Embryonic facial prominence (tissue), 1 donor: ENCODE results near the gene NRG4.
"Not testable (repeated sequence)": the region's sequence is repeated elsewhere in the genome, so short reads cannot be mapped to it uniquely, and the experiment has no call there.

Experiments used
- DNase-seq: peaks from one replicate; pipeline ENCODE4 v3.0.0-alpha.2; 2016; ENCODE audit errors: extremely low spot score

NRG4 gene, protein sequence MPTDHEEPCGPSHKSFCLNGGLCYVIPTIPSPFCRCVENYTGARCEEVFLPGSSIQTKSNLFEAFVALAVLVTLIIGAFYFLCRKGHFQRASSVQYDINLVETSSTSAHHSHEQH

DNA sequence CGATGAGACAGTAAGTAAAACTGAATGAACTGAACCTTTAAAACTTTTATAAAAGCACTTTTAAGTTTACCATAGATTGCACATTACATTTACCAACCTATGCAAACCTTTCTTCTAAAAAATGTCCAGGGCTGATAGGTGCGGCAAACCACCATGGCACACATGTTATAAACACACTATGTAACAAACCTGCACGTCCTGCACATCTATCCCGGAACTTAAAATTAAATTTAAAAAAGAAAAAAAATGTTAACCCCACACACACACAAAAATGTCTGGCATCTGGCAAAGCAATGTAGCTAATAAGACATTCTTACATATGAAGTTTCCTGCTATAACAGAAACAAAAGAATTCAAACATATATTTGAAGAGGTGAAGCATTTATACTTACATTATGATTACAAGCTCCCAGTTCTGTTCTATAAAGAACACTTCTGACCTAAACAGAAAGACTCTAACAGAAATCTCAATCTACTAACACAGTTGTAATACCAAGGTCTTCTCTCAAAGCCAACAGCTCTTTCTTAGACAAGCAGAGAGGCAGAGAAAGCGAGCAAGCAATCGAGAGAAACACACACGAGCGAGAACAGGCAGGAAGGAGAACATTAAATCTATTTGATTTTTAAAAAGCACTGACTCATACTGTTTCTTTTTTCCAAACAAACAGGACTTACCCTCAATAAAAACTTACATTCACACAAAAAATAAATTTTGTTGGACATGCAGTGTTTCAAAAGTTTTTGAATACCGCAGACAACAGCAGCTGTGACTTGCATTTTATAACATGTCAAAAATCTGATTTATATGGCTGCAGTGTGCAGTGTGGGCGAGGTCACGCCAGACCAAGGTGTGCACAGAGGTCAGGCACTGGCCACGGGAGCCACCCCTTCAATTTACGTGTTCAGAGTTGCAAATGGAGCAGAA is at the start of gene NRG4:
NRG4 (minus strand) TSS at position 798 of the 925 bp plus-strand sequence. CDS start 1,194 bp downstream, outside the sequence.
- no peak for DNase-seq

DNA sequence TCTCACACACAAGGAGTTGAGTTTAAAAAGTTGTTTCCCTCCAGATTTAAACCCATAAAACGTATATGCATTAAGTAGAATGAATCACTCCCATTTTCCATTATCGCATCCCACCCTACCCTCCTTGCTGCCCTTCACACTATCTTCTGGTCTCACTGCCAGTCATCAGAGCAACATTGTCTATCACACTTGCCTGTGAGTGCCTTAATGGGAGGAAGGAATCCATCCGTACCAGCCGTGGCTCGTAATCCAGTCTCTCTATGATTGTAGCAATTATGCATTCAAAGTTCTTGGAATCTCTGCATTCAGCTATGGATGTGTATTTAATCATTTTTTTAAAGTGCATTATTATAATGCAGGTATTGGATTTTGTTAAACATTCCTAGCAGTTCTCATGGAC is 49.5 kb upstream of the NRG4 start:
- no peak for DNase-seq

DNA sequence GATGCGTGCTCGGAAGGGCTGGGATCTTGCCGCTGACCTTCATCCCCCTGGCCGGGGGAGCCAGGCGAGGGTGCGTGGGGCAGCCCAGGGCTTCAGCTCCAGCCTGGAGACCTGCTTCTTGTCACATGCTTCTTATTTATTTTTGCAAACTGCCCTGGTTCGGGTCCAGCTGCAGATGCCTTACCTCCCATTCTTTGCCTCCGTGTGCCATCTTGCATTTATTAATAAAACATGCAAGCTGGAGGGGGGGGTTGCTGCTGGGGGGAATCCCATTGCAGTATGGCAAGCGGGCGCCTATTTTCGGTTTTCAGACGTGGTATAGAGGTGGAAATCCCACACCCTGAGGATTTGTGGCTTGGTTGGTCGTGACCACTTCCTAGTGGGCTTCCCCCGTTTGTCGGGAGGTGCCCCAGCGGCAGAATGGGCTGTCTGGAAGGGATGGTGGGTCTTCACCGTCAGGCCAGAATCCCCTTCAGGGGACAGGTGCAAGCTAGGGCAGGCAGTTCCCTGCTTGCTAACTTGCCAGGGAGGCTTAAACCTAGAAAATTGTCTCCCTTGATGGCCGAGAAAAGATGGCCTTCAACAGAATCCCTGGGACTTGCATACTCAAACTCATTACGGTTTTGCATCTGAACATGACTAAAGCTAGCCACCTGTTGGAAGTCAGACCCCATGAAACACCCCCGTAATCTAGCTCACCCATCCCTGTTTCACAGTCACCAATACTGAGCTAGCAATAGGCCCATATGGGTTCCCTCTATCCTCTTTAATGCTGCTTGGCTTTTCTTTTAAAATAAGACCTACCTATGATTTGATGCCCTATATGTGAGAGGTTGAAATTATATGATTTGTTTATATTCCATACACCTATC is 48.1 kb upstream of the NRG4 start:
- DNase-seq, result no peak

DNA sequence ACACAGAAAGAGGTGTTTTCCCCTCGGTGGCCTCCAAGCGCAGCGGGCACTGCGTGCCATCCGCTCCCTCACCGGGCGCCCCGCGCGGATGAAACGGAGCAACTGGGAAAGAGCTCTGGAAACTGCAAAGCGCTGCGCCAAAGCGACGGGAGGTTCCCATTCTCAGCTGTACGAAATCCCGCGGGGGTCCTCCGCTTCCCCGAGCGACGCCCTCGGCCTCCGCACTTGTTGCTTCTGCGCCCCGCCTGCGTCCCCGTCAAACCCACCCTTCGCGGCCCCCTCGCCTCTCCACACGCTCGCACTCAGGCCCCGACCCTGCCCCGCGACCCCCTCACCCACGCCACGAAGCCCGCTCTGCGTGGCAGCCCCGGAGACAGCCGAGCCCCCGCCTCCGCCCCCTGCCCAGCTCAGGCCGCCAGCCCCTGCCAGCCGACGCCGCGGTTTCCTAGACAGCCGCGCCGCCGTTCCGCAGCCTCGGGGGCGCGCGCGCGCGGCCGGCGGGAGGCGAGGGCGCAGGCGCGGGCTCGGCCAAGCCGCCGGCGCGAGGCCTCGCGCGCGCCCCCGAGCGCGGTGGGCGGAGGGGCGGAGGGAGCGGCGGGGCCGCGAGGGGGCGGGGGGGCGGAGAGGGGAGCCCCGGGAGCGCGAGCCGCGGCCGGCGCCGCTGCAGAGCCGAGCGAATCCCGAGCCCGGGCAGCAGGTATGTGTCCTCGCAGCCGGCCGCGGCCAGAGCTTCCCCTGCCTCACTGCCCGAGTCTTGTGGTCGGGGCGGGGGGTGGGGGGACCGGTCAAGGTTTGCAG is 47.3 kb upstream of the NRG4 start, which contains the start of gene TMEM266:
TMEM266 (plus strand) TSS at position 666 of the 798 bp plus-strand sequence. CDS start 74,279 bp downstream, outside the sequence.
- DNase-seq, result no peak

DNA sequence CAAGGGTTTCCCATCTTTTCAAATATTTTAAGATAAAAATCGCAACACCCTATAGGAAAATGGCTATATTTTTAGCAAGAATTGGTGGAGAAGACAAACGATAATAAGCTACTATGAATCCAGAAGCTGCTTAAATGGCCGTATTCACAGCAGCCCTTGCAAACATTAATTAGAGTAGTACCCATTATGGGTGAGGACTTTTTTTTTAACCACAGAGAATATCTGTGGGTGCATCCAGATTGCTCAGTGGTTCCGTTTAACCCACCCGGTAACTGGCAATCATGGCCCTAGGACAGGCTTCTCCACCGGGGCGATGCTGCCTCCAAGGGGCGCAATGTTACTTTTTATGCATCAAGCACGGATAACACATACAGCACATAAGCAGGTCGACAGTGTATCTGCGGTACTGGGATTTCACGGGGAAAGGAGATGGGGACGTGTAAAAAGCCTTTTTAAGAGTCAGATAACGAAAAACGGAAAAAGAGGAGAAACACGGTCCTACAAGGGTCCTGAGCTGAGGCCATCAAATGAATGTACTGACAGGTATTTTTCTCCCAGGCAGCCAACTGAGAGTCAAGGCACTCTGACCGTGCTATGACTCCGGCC is 46.6 kb upstream of the NRG4 start:
- no peak for DNase-seq

DNA sequence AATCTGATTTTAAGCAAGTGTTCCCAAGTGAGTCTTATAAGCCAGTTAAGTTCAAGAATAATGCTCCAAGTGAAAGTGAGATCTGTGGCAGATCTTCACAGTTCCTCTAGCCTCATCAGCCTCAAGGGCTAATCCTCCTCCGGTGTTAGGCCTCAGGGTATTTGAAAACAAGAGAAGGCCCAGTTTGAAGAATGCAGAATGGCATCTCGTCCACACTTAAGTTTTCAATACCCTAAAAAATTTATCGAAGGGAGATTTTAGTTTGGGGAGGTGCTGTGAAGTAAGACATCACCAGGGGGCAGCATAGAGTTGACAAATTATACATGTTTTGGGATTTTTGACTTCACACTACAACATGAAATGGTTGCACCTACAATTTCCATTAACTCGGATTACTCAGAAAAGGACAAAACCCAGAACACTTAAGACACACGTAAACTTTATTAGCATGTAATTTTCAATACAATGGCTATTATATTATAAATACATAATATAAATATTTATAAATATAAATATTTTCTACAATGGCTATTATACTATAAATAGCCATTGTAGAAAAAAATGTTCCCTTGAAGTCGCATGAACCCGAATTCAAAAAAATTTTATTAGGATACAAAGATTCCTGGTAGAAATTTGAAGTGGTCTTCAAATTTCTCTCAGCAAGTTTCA is 45.2 kb upstream of the NRG4 start:
- DNase-seq, result peak; percentile 38

DNA sequence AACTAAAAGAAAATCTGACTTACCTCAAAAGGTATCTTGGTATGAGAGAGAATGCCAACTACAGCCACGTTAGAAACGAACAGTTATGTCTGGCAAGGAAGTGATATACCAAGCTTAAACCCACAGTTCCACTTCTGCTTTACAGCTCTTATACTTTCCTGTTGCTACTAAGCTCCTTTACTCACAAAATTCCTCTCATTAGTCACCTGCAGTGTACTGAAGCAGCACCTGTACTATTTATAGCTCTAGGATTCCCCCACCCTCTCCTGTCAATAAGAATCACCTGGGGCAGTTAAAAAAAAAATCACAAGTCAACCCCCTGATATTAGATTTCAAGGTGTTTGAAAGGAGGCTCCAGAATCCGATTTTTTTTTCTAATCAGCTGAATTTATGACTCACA is 44.7 kb upstream of the NRG4 start:
- DNase-seq, result no peak

DNA sequence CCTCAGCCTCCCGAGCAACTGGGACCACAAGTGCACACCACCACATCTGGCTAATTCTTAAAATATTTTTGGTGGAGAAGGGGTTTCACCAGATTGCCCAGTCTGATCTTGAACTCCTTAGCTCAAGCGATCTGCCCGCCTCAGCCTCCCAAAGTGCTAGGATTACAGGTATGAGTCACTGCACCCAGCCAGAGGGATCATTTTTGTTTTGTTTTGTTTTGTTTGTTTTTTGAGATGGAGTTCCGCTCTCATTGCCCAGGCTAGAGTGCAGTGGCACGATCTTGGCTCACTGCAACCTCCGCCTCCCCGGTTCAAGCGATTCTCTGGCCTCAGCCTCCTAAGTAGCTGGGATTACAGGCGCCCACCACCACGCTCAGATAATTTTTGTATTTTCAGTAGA is 42.0 kb upstream of the NRG4 start:
- not testable (repeated sequence) for DNase-seq

DNA sequence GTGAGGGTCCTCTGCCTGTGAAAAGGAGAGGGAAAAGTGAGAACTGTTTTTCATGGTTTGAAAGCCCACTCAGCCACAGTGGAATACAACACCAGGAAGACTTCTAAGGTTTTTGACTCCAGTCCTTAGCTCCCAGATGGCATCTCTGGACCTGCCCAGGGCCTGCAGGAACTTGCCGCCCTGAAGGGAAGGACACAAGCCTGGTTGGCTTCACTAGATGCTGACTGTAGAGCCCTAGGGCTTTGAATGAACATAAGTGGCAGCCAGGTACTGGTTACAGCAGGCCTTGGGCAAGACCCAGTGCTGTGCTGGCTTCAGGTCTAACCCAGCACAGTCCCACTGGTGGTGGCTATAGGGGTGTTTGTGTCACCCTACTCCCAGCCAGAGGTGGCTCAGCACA is 26.3 kb upstream of the NRG4 start:
- DNase-seq, result no peak

DNA sequence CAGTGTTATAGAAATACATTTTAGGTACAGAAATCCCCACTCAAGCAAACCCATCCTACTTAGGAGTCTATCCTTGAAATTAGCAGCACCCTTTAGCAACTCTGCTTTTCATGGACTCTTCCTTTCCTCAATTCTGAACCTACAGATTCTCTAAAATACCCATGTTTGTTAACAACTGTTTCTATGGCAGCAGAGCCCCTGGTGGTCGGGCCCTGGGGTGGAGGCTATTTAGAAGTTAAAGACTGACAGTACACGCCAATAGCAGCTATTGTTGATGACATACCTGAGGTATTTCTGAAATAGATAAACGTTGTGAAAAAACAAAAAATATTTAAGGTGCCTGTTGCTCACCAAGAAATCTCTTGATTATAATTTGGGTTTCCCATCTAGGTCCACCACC is 23.4 kb upstream of the NRG4 start:
- DNase-seq, result no peak

DNA sequence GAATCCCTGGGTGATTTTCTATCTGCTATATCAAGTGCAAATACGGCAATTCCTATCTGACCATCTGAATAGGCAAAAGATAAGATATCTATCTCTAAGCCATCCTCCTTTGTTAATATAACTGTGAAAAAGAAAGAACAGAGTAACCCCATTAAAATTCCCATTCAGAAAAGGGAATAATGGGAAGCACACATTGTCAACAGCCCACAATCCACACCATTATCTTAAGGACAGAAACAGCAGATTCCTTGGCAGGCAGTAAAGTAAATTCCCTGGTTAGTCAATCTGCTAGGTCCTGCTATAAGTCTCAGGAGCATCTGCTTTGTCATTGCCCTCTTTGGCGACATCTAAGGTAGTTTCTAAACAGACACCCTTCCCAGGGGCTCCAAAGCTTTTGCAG is 21.9 kb upstream of the NRG4 start:
- no peak for DNase-seq

DNA sequence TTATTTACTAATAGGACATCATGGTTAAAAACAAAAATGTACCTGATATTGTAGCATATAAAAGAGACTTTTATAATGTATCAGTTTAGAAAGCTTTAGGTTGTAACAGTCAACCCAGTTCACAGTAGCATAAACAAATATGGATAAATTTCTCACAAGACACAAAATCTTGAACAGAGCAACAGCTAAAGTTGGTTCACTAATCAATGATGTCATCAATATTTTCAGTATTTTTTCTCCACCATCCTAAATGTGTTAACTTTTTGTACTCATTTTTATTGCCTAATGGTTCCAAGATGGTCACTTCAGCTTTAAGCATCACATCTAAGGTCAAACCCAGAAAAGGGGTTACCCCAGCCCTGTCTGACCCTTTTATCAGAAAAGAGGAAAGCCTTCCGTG is 21.2 kb upstream of the NRG4 start:
- DNase-seq, result no peak

DNA sequence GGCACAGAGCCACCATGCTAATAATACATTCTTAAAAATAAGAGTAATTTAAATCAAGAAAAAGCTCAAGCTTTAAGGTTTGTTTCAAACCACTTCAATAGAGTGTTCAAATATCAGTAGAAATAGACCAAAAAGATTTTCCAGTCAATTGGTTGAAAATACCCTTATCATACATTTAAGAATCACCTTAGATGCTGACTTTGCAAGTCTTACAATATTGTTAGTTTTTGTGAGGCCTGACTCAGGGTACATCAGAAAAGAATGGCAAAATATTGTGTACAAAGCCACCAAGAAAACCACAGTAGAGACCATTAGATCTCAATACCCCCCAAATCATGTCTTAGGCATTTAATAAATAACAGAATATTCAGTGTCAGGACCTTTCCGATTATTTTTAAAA is 19.8 kb upstream of the NRG4 start:
- no peak for DNase-seq

DNA sequence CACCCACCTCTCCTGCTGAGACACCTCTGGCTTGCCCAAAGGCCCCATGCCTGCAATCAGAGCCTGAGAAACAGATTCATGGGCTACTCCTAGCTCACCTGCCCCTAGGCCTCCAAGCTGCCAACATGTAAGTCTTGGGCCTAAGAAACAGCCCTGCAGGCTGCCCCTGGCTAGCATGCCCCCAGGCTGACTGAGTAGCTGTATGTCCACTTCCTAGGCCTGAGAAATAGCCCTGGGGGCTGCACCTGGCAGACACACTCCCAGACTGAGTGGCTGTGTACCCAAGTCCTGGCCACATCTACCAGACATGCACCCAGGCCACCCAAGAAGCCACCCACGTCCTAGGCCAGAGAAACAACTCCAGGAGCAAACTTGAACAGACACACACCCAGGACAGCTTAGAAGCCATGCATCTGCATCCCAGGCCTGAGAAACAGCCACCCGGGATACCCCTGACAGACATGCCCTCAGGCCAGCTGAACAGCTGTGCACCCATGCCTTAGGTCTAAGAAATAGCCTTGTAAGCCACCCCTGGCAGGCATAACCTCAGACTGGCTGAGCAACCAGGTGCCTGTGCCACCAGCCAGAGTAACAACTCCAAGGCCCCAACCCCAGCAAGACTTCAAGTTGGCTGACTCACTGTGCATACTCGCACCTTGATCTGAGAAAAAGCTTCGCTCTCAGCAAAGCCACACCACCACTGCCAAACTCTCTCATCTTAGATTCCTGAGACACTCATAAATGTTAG is 12.0 kb upstream of the NRG4 start:
- no peak for DNase-seq

DNA sequence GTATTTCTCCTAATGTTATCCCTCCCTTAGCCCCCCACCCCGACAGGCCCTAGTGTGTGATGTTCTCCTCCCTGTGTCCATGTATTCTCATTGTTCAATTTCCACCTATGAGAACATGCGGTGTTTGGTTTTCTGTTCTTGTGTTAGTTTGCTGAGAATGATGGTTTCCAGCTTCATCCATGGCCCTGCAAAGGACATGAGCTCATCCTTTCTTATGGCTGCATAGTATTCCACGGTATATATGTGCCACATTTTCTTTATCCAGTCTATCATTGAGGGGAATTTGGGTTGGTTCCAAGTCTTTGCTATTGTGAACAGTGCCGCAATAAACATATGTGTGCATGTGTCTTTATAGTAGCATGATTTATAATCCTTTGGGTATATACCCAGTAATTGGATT is 1.2 kb upstream of the NRG4 start:
- not testable (repeated sequence) for DNase-seq

DNA sequence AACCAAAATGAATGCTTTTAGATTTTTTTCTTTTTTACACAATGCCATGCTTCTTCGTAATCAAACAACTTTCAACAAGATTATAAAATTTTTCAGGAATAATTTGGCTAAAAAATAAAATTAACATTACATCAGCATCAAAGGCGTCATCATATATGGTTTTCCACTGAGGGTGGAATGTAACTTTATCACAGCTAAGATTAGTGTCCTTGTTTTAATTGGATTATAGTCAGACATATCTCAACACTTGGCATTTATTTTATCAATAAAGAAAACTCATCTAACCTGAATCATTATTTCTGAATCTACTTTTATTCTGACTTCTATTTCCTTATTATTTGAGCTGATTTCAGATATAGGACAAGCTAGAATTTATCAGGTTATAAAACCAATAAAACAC is 1.6 kb downstream of the NRG4 start:
- DNase-seq, result no peak

DNA sequence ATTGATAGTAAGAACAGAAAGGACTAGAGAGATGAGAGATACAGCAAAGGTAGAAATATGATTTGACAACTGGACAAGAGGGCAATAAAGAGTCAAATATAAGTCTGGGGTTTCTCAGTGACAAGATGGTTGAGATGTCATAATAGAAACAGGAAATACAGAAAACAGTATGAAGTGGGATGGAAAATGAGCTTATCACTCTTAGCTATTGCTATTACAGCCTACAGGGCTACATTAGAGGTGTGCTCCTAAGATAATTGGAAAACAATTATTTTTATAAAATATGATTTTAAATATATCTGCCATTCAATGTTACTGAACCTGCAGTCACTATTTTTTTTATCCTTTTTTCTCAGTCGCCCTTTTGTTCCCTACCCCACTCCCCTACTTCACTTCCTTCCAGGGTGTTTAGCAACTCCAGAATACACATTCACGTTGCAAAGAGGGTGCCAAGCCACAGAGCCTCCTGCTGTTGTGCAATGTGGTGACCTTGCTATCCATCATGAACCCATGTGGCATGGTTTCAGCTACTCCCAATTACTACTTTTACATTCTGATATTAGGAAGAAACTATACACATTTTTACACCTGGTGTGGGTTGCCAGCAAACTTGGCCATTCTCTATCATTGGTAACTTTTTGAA is 6.0 kb downstream of the NRG4 start:
- no peak for DNase-seq

DNA sequence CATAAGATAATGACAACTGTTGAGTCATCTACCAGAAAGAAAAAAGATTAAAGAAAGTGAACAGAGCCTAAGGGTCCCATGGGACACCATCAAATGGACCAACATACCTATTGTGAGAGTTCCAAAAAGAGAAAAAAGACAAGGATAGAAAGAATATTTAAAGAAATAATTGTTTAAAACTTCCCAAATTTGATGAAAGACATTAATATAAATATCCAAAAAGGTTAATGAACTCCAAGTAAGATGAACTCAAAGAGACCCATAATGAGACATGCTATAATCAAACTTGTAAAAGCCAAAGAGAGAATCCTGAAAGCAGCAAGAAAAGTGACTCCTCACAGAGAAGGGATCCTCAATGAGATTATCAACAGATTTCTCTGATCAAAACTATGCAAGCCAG is 8.9 kb downstream of the NRG4 start:
- DNase-seq, result no peak

DNA sequence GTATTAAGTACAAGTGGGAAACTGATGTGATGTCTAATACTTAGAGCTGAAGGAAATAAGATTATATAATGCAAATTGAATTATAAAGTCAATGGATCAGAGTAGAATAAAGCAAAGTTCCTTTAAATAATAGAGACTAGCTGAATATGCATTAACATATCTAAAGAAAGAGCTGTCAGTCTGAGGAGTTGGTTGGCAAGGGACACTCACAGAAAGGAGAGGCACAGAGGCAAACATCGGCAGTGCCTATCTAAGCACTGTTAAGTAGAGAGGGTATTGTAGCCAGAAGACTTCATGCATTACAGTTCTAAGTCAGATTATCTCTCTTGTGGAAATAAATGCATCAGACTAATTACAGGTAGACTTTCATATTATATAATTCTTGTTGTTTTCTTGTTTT is 16.6 kb downstream of the NRG4 start:
- DNase-seq, result no peak
